GOT3 (cell line): Measurements from ENCODE around the gene AADAT.
"Not testable (repeated sequence)": the region's sequence is repeated elsewhere in the genome, so short reads cannot be mapped to it uniquely, and the experiment has no call there.

Source experiments
- DNase-seq: peaks from one replicate; lab custom pipeline; 2025; ENCODE audit warnings: mixed read lengths; lab: John Stamatoyannopoulos, UW

AADAT gene

DNA sequence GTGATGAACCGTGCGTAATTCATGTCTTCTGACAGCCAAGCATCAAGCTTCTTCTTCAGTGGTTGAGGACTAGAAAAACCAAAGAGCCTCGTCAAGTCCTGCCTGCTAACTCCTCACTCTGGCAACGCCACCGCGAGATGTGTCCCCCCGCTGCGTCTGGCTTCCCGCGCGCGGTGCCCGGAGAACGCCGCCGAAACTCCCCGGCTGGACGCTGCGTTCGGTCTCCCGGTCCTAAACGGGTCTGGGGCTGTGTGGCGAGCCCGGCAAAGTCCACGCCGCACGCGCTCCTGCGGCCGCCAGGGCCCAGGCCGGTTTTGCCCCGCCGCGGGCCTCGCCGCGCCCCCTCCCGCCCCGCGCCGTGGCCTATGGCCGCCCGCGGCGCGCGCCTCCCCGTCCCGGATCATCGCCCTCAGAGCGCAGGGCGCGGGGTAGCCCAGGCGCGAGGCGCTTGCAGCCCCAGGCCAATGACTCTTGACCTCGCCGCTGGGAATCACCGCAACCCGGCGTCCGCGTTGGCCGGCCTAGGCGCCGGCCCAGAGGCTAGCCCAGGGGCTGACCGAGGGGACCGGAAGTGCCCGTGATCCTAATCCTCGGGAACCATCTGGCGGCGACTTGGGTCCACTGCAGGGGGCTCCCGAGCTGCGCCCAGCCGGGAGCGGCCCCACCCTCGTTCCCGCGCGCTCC, at the start of gene AADAT:
AADAT (minus strand) TSS at position 289 of the 684 bp plus-strand sequence; CDS start at position 23, 266 bp downstream.
- peak; percentile 15 for DNase-seq

GRCh38 chr4:170138580-170139194, 48.9 kb upstream of the AADAT start:
- DNase-seq = no peak

- no peak for DNase-seq
Measured at GRCh38 chr4:170137927-170138326, 48.2 kb upstream of the AADAT start.

GRCh38 chr4:170137466-170137865, 47.7 kb upstream of the AADAT start:
- DNase-seq = no peak

GRCh38 chr4:170134821-170135220, 45.1 kb upstream of the AADAT start:
- DNase-seq = no peak

DNA sequence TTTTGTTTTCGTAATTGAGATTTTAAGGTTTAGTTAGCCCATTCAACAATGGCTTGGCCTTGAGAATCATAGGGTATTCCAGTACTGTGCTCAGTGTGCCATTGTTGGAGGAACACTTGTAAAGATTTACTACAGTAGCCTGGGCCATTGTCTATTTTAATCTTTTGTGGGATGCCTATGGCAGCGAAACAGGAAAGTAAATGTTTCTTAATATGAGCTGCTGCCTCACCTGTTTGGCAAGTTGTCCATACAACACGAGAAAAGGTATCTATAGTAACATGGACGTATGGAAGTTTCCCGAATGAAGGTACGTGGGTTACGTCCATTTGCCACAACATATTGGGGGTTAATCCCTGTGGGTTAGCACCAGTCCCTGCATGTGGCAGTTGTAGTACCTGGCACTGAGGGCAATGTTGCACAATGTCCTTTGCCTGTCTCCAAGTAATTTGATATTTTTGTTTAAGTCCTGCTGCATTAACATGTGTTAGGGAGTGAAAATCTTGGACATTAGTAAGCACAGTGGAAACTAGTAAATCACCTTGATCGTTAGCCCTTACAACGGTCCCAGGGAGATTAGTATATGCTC, 38.6 kb upstream of the AADAT start:
- DNase-seq = no peak

- no peak for DNase-seq
Measured at GRCh38 chr4:170127758-170128157, 38.0 kb upstream of the AADAT start.

- DNase-seq = no peak
Measured at GRCh38 chr4:170124406-170124805, 34.6 kb upstream of the AADAT start.

- DNase-seq = no peak
Measured at GRCh38 chr4:170122252-170122651, 32.5 kb upstream of the AADAT start.

- no peak for DNase-seq
Measured at GRCh38 chr4:170114636-170115035, 24.9 kb upstream of the AADAT start.

- not testable (repeated sequence) for DNase-seq
Measured at GRCh38 chr4:170114183-170114582, 24.4 kb upstream of the AADAT start.

DNA sequence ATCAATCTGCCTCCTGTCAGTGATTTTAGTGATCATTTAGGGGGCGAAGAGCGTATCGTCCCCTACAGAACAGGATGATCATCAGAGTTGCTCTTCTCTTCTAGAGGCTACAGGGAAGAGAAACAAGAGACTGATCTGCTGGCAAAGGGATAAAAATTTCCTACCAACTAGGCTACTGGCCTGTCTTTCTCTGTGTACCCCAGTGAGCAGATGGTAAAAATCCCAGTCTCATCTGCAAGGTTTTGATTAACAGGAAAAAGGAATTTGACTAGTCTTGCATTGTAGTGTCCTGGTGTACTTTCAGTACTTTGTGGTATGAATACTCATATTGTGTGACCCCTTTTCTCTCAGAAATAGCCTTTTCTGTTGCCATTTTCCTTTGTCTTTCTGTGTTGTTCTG, 21.8 kb upstream of the AADAT start:
- no peak for DNase-seq

DNA sequence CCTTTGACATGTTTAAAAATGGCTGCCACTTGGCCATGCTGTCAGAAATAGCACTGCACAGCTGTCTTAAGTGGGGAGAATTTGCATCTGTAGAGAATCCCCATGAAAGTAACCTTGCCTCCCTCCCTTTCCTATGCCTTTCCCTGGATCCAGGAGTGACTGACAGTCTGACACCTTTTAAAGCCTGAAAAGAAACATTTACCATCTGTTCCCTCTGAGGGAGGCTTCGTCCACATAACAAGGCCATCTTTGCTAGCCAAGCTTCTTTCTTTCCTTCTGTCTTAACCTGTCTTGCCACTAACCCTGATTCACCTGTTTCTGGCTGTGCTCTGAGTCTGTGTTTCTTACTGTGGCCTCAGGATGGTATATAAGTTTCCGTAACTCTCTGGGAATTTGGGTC, 21.3 kb upstream of the AADAT start:
- no peak for DNase-seq

DNA sequence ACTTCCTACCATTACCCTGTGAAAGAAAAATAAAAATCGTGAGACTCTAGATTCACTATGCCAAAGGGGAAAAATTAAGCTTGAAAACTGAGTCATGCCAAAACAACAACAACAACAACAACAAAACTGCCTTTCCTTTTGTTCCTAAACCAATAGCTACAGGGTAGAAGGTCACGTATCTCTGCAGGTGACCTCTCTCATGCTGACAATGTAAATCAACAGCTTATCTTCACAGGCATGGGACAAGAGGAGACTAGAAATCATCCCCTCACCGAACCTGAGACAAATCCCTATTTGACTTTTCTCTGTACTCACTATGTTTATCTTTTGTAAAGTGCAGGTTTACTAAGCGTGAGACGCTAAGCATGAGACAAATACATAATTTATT, 20.5 kb upstream of the AADAT start:
- no peak for DNase-seq

DNA sequence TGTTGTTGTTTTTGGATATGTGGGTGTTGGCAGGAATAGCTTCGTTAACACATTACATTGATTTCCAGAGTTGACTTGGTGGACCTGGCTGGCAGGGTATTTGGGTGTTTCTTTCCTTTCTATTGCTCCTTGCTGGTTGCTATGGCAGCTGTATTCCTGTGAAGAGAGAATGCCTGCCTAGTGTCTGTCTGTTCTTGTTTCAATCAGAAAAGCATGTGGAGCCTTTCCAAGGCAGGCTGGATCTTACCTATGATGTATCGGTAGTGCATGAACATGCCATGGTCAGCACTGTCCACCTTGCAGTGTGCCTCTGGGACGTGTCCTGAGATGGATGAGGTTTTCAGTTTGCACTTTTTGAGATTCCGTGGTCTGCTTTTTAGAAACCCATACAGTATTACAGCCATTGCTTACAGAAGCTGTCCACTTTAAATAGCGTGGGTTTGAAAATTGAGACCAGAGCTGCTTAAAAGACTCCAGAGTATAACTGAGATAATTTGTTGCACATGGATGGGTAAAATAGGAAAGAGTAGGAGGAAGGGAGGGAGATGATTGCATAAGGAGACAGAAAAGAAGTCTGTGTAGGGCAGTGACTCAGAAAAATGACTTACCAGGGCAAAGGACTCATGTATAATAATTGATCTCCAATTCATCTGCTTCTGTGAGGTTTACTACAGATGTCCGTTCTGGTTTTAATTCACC, 20.0 kb upstream of the AADAT start:
- no peak for DNase-seq

- DNase-seq = no peak
Measured at GRCh38 chr4:170106900-170107299, 17.1 kb upstream of the AADAT start.

- DNase-seq = no peak
Measured at GRCh38 chr4:170102426-170102825, 12.7 kb upstream of the AADAT start.

DNA sequence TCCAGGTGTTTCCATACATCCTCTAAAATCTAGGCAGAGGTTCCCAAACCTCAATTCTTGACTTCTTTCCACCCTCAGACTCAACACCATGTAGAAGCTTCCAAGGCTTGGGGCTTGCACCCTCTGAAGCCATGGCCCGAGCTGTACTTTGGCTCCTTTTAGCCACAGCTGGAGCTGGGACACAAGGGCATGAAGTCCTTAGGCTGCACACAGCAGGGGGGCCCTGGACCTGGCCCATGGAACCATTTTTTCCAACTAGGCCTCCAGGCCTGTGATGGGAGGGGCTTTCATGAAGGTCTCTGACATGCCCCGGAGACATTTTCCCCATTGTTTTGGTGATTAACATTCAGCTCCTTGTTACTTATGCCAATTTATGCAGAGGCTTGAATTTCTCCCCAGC, 8.4 kb upstream of the AADAT start:
- DNase-seq = not testable (repeated sequence)

- DNase-seq = no peak
Measured at GRCh38 chr4:170097681-170098080, 7.9 kb upstream of the AADAT start.

GRCh38 chr4:170093973-170094535, 4.3 kb upstream of the AADAT start:
- no peak for DNase-seq

DNA sequence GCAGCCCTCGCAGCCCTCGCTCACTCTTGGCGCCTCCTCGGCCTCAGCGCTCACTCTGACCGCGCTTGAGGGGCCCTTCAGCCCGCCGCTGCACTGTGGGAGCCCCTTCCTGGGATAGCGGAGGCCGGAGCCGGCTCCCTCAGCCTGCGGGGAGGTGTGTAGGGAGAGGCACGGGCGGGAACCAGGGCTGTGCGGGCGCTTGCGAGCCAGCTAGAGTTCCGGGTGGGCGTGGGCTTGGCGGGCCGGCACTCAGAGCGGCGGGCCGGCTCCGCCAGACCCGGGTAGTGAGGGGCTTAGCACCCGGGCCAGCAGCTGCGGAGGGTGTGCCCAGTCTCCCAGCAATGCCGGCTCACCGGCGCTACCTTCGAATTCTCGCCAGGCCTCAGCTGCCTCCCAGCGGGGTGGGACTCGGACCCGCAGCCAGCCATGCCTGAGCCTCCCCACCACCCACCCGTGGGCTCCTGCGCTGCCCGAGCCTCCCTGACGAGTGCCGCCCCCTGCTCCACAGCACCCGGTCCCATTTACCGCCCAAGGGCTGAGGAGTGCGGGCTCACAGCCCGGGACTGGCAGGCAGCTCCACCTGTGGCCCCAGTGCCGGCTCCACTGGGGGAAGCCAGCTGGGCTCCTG, 1.4 kb upstream of the AADAT start:
- no peak for DNase-seq
